Stimulated activated CD4-positive, alpha-beta T cell treated with anti-CD3 and anti-CD28 coated beads, Interleukin-15, amount 100 ng/mL, for 1 hour (primary cell): Measurements from ENCODE around the gene MRPL20.
"Not testable (repeated sequence)": the region's sequence is repeated elsewhere in the genome, so short reads cannot be mapped to it uniquely, and the experiment has no call there.

Experiments used
- DNase-seq, 2 donors: peaks; one replicate each; pipeline ENCODE4 v3.0.0-alpha.2; 2020; ENCODE audit warnings: low read depth in 1 of 2, low spot score in 1 of 2

The MRPL20 gene

DNA sequence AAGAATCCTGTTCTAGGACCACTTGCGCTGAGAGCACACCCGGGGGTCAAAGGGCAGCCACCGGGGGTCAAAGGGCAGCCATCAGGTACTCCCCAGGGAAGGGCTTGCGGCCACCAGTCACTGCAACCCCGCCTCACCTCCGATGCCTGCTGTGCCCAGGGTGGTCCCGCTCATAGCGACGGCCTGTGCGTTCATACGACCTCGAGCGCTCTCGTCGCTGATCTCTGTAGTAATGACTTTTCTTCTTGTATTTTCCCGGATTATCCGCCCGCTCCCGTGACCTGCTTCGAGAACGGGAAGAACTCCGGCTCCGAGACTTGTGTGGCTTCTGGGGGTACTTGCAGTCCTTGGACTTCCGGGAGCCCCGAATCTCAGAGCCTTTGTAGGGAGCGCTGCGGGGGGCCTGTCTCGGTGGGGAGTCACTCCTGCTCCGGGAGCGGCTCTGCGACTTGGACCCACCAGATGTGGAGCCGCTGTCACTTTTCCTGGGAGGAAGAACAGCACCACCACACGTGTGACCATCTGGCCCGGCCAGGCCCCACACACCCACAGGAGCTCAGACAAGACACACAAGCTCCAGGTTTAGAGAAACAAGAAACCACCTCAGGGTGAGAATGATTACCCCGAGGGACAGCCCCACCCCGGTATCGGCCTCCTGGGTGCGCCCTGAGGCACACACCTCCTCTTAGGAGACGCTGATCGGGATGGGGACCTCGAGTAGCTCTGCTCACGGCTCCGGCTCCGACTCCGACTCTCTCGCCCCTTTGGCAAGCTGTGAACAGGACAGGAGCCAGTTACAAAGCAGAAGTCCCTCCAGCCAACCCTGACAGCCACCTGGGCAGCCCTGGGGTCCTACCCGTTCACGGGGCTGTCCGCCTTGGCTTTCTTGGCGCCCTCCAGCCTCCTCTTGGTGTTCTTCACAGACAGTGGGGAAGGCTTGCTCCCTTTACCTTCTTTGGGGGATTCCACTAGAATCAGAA, 19.7 kb downstream of the MRPL20 start:
- DNase-seq: no peak

DNA sequence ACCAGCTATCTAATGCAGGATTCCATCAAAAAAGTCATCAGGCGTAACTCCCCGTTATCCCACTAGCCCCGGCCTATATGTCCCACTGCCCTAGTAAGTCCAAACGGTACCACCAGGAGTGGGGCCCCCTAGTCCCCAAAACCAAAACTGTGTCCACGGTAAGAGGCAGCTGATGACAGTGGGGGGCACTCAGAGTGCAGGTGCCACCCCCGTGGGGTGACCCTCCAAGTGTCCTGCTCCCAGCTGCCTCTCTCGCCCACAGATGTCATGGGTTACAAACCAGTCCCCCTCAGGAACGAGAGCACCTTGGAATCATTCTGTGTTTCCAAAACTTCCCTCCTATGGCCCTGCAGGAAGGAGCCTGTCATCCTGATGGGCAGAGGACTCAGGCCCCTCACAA, 21.2 kb downstream of the MRPL20 start:
- no peak for DNase-seq

DNA sequence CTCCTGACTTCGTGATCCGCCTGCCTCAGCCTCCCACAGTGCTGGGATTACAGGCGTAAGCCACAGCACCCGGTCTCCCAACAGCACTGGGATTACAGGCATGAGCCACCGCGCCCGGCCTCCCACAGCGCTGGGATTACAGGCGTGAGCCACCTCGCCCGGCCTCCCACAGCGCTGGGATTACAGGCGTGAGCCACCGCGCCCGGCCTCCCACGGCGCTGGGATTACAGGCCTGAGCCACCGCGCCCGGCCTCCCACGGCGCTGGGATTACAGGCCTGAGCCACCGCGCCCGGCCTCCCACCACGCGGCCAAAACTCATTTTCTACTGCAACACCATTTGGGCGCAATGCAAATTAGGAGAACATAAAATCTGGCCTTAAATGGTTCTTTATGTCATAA, 21.8 kb downstream of the MRPL20 start:
- not testable (repeated sequence) for DNase-seq

DNA sequence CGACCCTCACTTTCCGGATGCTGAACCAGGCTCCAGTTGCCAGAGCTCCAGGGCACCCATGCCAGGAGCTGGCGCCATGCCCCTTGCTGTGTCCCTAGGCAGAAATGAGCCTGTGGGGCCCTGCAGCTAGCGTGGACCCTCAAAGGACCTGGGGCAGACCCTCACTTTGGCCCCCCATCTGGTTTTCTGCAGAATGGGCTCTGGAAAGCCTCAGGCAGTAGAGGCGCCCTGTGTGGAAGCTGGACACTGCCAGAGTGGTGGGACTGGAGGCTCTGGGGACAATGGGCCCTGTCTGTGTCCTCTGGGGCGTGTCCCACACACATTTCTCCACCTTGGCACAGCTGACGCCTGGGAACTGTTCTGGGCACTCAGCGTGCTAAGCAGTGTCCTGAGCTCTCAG, 25.8 kb downstream of the MRPL20 start:
- DNase-seq: no peak

DNA sequence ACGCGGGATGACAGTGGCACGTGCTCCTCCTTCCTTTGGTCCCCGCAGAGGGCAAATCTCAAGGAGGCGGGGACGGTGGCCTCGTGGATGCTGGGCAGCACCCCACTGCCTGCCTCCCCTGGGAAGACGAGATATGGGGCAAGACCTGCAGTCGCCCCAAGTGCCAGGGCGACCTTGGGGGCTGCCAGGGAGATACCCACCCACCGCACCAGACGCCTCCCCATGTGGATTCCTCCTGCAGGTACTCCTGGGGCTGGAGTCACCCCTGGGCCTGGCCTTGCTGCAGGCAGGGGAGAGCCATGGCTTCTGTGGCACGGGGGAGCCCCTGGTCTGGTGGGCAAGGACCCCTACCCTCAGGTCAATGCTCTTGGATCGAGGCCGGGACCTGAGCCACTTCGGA, 26.2 kb downstream of the MRPL20 start:
- no peak for DNase-seq

DNA sequence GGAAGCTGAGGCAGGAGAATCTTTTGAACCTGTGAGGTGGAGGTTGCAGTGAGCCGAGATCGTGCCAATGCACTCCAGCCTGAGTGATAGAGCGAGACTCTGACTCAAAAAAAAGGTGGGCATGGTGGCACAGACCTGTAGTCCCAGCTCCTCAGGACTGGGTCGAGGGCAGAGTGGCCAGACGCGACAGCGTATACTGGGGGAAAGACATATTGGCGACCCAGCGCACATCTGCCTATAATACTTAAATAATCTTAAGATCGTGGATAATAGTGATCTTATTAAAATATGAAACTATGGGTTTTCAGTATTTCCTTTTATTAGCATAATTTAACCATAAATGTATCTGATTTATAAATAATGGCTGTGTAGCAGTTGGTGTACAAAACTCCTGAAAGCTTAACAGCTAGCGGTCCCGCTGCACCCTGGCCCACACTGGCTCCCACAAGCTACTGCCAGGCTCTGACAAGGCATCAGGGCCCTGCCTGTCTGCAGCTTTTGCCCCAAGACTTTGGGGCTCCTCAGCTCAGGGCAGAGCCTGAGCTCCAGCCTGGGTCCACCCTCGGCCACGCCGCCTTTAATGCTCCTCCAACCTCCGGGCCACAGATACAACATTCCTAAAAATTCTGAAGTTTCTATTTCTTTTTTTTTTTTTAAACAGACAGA, 29.4 kb downstream of the MRPL20 start:
- no peak for DNase-seq

DNA sequence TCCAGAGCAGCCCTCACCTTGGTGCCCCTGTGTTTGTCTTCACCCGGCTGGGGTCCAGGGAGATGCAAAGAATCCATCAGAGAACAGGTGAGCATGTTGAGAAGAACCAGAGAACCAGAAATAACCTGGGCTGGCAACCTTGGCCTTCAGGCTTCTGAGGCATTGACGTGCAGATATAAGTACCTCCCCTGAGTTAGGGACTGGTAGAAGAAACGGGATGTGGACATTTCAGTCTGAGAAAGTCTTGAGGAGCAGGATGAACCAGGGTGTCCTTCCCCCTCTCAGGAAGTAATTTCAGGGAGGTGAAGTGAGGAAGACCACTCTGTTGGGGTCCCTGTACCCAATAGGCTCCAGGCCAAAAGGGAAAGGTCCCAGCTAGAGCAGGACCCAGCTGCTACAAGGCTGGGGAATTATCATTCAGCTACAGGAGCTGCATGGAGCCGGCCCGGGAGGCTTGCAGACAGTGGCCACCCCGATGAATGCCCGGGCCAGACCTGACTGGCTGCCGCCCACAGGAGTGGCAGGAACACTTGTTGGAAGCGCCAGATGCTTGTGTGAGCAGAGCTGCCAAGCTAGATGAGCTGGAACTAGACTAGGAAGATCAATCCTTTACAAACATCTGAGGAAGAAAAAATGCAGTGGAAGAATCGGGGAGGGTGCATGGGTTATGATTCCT, 30.4 kb downstream of the MRPL20 start:
- no peak for DNase-seq

DNA sequence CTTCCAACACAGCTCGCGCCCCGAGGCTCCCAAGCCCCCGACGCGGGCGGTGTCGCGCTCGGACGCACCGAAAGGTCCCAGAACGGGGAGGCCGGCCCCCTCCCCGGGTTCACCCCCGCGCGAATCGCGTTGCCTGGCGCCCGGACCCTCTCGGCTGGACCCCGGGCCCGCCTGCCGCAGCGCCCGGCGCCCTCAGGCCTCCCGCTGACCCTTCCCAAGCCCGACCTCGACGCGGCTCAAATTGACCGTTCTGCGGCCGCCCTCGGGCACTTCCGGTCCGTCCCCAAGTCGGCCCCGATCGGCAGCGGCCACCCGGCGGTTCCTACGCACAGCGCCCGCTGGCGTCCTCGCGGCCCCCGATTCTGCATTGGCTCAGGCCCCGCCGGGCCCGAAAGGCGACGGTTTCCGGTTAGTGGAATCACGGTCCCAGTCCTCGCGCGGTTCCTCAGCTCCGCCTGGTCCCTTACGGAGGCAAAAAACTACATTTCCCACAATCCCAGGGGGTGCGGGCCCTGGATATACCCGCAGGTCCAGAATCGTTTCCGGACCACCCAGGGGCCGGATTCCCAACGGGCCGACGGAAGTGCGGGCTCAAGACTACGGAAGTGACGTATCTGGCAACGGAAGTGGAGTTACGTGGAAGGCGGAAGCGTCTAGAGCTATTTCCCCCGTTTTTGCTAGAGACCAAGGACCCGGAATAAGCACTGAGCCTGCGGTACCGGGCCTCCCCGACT, 32.0 kb downstream of the MRPL20 start, which contains the start of gene AURKAIP1:
Gene AURKAIP1, minus strand, starts transcription at position 279 of the 734 bp plus-strand sequence. CDS start 451 bp downstream, outside the sequence.
- peak; percentile 87 to 88 for DNase-seq

DNA sequence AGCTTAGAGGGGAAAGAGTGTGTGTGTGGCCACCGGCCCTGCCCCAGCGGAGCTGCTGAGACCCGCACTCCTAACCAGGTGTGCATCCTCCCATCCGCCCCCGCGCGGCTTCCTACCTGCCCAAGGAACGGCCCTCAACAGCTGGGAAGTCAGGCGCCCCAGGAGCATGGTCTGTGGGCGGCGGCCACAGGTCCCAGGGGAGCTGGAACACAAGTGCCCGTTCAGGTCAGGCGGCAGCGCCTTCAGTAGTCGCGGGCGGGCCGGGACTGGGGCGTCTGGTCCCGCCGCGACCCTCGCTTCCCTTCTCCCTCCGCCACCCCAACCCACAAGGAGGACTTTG, 32.5 kb downstream of the MRPL20 start:
- DNase-seq: no peak

DNA sequence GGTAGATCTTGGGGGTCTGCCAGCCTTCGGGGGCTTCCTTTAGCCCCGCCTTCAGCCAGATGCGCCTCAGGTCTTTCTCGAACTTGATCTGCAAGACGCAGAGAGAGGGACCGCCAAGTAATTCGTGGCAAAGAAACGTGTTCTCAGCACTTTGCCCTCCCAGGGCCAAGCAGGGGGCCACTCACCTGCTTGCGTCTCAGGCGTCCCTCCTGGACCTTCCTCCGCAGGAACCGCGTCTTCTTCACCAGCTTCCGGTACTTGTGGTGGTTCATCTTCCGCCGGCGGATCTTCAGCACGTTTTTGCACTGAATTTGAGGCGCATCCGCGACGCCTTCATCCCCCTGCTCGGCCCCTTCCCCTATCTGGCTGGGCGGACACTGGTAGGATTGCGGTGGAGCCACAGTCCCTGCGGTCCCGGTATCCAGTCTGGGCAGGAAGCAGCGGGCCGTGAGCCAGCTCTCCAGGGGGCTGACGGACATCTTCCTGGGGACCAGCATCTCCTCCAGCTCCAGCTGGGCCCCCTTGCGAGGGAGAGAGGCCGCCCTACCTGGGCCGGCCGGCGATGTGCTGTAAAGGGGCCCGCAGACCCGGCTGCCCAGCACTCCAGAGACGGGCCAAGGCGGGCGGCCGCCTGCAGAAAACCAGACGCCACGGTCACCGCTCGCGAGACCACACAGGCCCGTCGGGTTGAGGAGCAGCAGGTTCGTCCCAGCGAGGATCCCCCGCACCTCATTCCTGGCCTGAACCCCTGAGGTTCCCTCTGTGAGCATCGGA, 33.1 kb downstream of the MRPL20 start:
- DNase-seq: no peak

DNA sequence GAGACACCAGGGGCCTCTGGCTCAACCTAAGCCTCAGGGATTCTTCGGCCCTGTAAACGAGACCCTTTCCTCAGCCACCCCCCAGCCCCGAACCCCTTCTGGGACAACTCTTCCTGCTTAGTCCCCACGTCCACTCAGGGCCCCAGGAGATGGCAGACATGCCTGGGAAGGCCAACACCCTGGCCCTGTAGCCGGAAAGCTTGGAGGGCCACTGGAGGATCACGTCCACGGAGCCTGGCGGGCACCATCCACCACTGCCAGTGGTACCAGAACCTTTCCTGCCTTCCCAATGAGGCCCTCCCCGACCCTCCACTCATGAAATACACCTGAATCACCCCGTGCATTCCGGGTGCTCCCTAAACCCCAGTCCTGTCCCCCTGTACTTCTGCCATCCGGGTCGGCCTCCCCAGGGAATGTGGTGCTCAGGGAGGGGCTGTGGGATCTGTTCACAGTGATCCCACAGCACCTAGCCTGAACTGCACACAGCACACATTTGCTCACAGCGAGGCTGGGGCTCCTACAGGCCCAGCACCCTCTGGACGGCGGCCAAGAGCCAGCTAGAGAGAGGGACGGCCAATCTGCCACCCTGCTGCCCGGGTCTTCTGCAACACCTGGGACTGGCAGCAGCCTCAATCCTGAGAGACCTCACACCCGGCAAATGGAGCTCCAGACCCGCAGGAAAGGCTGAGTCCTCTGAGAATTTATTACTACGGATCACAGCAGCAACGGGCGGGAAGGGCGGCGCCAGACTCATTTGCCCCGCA, 33.9 kb downstream of the MRPL20 start:
- no peak for DNase-seq

DNA sequence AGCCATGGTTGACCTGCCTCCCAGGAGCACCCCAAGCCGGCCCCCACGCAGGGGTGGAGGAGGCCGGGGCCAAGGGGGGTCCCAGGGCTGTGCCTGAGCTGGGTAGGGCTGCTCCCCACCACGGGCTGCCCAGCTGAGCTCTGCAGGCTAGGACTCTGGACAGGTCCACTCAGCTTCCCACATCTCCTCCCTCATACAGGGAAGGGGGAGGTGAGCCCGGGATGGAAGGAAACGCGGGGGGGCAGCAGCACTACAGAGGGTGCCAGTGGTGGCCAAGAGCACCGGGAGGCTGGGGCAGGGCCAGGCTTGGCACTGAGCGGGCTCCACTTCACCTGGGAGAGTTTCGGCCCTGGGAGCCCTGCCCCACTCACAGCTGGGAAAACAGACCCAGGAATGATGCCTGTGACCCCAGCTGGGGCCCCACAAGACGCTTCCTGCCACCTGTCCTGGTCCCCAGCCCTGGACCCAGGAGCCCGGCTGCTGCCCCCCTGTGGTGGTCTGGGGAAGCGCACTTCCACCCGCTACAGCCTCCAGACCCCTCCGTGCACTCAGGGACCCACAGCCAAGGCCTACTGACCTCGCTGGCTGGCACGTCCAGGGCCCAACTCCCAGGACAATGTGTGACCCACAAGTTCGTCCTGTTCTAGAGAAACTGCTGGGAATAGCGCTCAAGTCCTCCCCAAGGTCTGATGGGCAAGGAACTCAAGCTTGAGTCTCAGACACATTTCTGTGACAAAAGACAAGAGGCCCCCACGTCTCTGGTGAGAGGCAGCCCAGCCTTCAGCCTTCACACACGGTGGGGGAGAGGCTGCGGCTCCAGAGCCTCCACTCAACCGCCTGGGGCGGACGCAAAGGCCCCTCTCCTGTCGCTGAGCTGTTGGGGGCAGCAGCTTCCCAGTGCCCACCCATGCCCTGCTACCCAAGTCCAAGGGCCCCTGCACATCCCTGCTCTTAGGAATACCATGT, 35.1 kb downstream of the MRPL20 start:
- DNase-seq: peak; percentile 61 to 73

DNA sequence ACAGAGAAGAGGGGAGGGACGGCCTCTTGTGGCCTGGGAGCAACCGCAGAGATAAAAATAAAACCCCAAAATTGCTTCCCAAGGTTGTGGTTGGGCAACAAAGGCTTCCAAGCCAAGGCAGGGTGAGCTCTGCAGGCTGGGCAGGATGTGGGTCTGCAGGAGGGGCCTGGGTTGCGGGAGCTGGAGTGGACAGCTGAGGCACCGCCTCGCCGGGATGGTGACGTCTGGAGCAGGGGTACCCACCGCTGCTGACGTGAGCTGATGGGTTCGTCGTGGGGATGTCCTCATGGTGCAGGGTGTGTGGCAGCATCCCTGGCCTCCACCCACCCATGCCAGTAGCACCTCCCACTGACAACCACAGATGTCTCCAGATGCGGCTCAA, 35.7 kb downstream of the MRPL20 start:
- peak in 1 of 2 donors; percentile 23 for DNase-seq

DNA sequence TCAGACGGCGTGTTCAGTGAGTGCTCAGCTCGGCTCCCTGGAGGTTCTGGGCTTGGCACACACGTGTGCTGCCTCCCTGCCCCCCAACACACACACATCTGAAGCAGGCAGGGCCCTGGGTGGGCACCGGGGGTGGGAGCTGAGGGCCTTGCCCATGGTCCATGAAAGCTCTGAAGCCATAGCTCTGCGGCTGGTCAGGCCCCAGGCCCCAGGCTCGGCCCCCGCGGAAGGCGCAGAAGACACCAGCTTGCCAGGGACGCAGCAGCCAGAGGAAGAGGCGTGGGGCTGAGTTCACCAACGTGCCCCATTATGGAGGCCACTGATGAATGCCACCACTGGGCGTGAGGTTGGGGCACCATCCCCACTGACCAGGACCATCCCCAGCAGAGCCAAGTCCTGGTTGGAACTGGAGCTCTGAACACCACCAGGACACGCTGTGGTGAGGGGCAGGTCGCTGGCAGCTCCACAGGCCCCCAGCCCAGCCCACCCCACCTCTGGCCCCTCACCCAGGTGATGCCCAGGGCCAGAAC, 36.3 kb downstream of the MRPL20 start:
- no peak for DNase-seq

DNA sequence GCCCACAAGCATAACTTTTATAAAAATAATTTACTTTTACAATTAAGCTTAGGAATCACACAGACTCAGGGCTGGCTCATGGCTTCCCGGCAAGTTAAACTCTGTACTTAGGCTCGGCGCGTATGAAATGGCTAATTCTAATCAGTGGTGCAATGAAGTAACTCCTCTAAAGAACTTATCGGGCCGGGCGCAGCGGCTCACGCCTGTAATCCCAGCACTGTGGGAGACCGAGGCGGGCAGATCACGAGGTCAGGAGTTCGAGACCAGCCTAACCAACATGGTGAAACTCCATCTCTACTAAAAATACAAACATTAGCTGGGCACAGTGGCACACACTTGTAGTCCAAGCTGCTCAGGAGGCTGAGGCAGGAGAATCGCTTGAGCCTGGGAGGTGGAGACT, 37.0 kb downstream of the MRPL20 start:
- not testable (repeated sequence) for DNase-seq

DNA sequence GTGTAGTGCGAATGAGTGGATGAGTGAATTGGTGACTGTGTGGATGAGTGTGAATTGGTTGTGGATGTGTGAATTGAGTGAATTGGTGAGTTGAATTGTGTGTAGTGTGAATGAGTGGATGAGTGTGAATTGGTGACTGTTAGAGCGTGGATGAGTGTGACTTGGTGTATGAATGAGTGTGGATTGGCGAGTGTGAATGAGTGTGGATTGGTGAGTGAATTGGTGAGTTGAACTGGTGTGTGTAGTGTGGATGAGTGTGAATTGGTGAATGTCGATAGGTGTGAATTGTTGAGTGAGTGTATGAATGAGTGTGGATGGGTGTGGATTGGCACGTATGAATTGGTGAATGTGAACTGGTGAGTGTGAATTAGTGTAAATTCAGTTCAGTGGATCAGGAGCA, 39.8 kb downstream of the MRPL20 start:
- DNase-seq: no peak

DNA sequence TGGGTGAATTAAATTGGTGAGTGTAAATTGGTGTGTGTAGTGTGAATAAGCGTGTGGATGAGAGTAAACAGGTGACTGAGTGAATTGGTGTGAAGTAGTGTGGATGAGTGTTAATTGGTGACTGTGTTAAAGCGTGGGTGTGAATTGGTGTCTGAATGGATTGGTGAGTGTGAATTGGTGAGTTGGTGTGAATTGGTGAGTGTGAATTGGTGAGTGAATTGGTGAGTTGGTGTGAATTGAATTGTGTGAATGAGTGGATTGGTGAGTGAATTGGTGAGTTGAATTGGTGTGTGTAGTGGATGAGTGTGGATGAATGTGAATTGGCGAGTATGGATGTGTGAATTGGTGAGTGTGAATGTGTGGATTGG, 40.4 kb downstream of the MRPL20 start:
- no peak for DNase-seq
